HG02852 (cell line): ENCODE measurements around the gene ATP7A.
A peak's percentile ranks its signal among the peaks of the same experiment; 100 is the strongest.
"Not testable (repeated sequence)": the region's sequence is repeated elsewhere in the genome, so short reads cannot be mapped to it uniquely, and the experiment has no call there.

ENCODE experiments used
- ATAC-seq: cut with Tn5 transposase; IDR thresholded peaks from one replicate; pipeline ENCODE4 v1.9.1; 2021; ENCODE audit warnings: mild to moderate bottlenecking, moderate library complexity; ENCODE audit not compliant: unreplicated experiment

Gene ATP7A

DNA sequence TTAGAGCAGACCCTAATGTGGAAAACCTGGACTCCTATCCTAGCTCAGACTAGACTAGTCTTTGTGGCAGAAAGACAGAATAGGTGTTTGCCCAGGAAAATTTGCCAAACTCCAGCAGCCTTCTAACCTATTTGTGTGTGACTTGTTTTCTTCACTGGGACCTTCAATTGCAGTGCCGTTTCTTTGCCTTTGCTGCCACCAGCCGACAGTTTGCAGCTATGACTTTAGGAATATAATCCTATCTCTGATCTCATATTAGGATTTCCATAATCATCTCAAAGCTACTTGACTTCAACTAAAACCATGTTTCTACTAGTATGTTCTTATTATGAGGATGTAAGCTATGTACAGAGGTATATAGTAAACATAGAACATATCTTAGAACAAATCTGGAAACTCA lies 119.2 kb downstream of the ATP7A start:
- no peak for ATAC-seq

GRCh38 chrX:78035061-78035460 lies 124.6 kb downstream of the ATP7A start:
- no peak for ATAC-seq

- no peak for ATAC-seq
Measured at GRCh38 chrX:78037881-78038280, 127.4 kb downstream of the ATP7A start.

GRCh38 chrX:78042601-78043000 lies 132.1 kb downstream of the ATP7A start:
- ATAC-seq: no peak

DNA sequence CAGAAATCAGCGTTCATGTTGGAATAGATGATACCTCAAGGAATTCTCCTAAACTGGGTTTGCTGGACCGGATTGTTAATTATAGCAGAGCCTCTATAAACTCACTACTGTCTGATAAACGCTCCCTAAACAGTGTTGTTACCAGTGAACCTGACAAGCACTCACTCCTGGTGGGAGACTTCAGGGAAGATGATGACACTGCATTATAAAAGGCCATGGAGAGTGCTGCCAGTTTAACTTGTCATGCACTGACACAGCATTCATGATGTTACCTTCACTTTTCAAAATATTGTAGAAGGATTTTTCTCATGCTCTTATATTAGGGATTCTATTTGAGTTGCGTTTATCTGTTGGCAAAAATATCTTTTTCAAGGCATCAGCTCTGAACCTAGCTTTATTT lies 135.9 kb downstream of the ATP7A start:
- ATAC-seq: no peak

DNA sequence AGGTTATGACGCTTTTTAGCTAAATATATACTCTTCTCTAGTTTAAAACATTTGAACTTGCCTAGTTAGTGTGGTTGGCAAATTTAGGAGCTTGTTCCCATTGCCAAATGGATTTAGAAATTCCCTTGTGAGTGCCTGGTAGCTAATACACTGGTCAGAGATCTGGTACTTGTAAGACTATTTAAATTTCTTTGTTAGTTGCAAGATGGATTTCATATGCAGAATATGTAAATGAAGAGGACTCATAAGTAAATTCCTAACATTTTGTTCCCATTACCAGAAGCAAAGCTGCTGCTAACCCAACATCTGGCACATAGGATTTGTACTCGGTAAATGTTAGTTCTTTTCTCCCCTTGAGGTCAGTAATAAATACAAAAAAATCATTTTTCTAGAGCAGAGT lies 137.6 kb downstream of the ATP7A start:
- ATAC-seq: no peak

- ATAC-seq: no peak
Measured at GRCh38 chrX:78063687-78064086, 153.2 kb downstream of the ATP7A start.

DNA sequence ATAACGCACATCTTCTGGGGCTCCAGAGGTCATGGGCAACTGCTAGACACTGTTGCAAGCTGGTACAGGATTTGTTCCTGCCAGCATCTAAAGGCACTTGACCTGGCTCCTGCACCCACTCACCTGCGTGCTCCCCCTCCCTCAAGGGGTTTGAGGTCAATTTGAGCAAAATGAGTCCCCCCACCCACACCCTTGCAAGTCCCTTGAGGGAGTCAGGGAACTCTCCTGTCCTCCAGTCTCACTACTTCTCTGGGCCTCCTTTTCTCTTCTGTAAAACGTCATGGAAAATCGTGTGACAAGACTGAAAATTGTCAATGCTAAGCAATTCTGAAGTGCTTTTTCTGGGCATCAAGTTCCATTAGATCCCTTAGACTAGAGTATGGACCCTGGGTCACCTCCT lies 153.7 kb downstream of the ATP7A start:
- no peak for ATAC-seq

GRCh38 chrX:78064698-78065601 lies 154.5 kb downstream of the ATP7A start:
- peak; percentile 84 for ATAC-seq

DNA sequence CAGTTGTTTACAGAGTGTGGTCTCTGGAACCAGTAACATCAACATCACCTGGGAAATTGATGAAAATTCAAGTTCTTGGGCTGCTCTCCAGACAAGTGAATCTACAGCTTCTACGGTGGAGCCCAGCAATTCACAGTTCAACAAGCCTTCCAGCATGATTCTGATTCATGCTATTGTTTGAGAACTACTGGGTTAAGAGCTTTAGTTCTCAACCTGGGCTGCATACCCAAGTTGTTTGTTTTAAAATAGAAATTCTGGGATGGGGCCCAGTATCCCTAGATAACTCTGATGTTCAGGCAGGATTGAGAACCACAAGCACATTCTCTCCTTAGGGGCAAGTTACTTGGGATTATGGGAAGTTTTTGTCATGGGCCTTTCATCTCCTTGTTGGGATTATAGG lies 155.6 kb downstream of the ATP7A start:
- no peak for ATAC-seq

DNA sequence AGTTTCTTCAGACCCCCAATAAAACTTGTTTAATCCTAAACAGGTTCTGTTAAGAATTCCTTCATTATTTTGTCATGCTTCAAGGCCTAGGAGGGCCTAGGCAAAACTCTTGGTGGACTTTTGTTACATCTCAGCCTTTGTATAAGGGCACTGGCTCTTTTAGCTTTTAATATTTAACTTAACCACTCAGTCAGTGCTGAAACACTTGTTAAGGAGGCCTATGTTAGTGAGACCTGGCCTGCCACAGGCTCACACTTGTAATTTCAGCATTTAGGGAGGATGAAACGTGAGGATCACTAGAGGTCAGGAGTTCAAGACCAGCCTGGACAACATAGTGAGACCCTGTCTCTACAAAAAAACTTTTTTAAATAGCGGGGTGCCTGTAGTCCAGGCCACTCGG lies 160.8 kb downstream of the ATP7A start:
- ATAC-seq: no peak

GRCh38 chrX:78073147-78074077 lies 162.9 kb downstream of the ATP7A start:
- ATAC-seq: not testable (repeated sequence)

GRCh38 chrX:78074088-78074487 lies 163.6 kb downstream of the ATP7A start:
- no peak for ATAC-seq

DNA sequence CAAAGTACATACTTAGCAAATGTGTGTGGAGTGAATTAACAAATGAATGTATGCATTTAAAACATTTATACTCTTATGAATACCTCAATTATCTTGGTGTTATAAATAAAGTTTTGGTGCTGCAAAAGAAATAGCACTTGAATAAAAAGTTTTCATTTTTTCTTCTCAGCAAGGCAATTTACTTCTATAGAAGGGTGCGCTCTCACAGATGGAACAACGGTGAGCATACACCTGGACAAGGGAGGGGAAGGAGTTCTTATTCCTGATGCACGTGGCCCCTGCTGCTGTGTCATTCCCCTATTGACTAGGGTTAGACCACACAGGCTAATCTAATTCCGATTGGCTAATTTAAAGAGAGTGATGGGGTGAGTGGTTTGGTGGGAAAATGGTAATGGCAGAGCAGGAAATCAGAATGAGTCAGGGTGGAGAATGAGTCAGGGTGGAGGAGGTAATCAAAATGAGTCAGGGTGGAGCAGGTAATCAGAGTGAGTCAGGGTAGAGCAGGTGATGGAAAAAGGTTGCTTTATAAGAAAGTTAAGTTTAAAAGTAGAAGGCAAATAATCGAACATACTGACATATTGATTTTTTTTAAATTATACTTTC lies 165.4 kb downstream of the ATP7A start:
- ATAC-seq: no peak

DNA sequence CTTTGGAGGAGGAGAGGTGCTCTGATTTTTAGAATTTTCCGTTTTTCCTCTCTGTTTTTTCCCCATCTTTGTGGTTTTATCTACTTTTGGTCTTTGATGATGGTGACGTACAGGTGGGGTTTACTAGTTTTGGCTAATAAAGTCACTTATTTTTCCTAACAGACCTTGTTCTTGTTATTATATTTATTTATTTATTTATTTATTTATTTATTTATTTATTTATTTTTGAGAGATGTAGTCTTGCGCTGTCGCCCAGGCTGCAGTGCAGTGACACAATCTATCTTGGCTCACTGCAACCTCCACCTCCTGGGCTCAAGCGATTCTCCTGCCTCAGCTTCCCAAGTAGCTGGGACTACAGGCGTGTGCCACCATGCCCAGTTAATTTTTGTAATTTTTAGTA lies 170.9 kb downstream of the ATP7A start:
- ATAC-seq: not testable (repeated sequence)

DNA sequence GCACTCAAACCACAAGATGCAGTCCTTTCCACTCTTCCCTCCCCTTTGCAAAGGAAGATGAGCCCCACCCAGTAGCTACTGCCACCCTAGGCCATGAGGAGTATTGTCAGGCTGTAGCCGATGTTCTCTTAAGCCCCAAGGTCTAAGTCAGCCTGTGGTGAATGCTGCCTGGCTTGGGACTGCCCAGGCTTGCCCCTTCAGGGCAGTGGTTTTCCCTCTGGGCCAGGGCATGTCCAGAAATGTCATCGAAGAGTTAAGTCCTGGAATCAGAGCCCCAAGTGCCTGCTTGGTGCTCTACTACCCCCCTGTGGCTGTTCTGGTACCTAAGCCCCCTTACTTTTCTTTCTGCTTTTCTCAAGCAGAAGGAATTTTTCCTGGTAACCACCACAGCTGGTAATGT lies 181.8 kb downstream of the ATP7A start:
- peak; percentile 80 for ATAC-seq

DNA sequence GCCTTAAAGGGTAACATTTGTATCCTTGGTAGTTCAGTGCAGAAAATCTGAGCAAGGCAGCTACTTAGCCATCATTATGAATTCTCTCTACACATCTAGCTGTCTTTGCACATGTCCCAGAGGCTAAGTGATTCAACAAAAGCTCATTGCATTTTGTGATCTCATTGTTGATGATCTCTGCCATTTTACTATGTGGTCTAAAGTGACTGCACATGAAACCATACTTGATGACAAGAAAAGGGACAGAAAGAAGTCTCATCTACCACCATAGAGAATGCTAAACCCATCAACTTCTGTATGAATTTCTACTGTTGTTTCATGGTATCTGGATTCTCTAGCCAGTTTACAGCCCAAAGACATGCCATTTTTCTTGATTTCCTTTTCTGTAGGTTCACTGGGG lies 187.6 kb downstream of the ATP7A start:
- no peak for ATAC-seq
